Kidney epithelial cell (primary cell): ENCODE measurements around the gene HDAC9. TPM values are rescaled to one million over a fixed set of nuclear protein-coding genes. Genes with fewer than 3 reads are reported as not detected.

Source experiments
- DNase-seq: peaks from one replicate; pipeline ENCODE4 v3.0.0-alpha.2; 2010; ENCODE audit warnings: low read depth
- H3K27me3 ChIP-seq: 2 replicates; pipeline ENCODE4 v1.6.0; 2011; ENCODE audit warnings: low read length; ENCODE audit not compliant: control insufficient read depth, insufficient read depth
- H3K36me3 ChIP-seq: 2 replicates; pipeline ENCODE4 v1.5.1; 2011; ENCODE audit warnings: low read length; ENCODE audit not compliant: control insufficient read depth, insufficient read depth
- H3K4me3 ChIP-seq: 2 replicates; pipeline ENCODE4 v1.5.1; 2011; ENCODE audit warnings: low read depth, mild to moderate bottlenecking, control low read depth, low read length
- CTCF ChIP-seq: IDR thresholded peaks from 2 replicates; pipeline ENCODE4 v1.5.1; 2011; ENCODE audit warnings: mild to moderate bottlenecking, moderate library complexity, low read length, control low read depth, inconsistent platforms; ENCODE audit not compliant: insufficient read depth, poor library complexity, severe bottlenecking
- total RNA-seq: library from RNA; depleted of rRNA; stranded (reverse); fragments of >200 nt; gene quantifications from 2 replicates; pipeline ENCODE4 v1.2.3, GENCODE V29; 2015

HDAC9 gene
- total RNA-seq, 1 donor from 2014 or later = 84.5 TPM

DNA sequence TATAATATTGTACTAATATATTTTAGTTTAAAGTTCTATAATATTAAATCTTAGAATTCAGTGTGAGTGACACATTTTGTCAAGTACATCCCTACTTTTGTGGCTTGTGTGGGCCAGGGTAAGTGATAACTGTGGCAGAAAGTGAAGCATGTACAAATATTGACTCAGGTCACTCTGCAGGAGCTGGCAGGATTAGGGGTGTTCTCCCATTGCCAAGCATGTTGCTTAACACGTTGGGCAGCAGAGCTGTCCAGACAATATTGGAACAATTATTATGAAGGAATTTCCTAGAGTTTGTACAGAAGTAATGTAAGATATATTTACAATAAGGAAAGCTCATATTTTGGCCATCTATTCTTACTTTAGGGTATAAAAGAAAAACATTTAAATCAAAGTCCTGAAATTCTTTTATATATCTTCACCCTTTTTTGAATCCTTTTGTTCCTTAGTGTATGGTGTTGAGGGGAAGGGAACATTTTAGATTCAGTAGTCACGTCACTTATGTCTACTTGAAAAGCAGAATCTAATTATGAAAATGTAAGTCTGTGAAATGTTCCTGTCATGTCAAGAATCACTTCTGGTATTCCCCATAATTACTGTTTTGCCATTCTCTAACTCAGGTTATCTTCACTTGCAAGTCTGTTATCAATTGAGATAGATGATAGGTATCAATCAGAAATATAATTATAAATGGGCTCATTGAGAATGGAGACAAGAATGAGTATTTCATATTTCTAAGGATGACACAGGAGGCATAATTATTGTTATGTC is 4.0 kb downstream of the HDAC9 start:
- Histone ChIP-seq H3K27me3 (no peaks in the 10 kb centered on the region), H3K4me3 (no peak overlapping the region), H3K36me3 (no peaks in the 10 kb centered on the region)
- no peak for TF ChIP-seq CTCF
- no peak for DNase-seq

DNA sequence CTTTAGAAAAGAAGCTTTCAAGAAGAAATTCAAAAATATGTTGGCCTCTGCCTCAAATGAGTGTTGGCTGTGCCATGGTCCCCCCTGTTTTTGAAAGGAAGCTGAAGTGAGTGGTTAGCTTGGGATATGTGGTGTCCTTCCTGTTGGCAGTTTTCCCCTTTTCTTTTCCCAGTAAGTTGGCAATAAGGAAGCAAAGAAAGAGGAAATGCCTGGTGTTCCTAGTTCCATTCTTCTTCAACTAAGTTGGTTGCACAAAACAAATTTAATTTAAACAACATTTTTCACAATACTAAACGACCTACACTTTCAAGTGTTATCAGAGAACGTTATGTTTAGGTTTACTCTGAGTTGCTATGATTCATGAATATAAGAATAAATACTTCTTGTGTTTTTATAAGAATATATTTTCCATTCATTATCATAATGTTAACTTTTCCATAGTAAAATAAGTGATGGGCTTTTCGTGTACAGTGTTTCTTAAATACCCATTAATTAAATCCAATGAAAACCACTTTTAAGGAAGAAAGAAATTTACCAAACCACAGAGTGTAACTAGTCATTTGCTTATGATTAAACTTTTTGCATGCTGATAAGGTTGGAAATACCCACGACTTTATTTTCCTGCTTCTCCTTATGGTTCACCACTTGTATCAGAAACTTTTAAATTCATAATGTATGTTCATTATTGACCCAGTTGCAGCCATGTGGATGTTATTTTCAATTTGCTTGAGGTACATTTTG is 7.7 kb downstream of the HDAC9 start:
- H3K4me3 ChIP-seq = no peak overlapping the region
- no peak for DNase-seq
- H3K27me3 ChIP-seq = no peaks in the 10 kb centered on the region
- no peak for TF ChIP-seq CTCF
- H3K36me3 ChIP-seq = no peaks in the 10 kb centered on the region

- no peak for TF ChIP-seq CTCF
- H3K36me3 ChIP-seq = no peaks in the 10 kb centered on the region
- H3K4me3 ChIP-seq = no peak overlapping the region
- DNase-seq = no peak
- no peaks in the 10 kb centered on the region for H3K27me3 ChIP-seq
Measured at GRCh38 chr7:18504965-18505364, 9.4 kb downstream of the HDAC9 start.

- TF ChIP-seq CTCF = no peak
- H3K27me3 ChIP-seq = no peaks in the 10 kb centered on the region
- no peak for DNase-seq
- no peak overlapping the region for H3K4me3 ChIP-seq
- H3K36me3 ChIP-seq = no peaks in the 10 kb centered on the region
Measured at GRCh38 chr7:18505870-18506460, 10.4 kb downstream of the HDAC9 start.

- no peaks in the 10 kb centered on the region for H3K36me3 ChIP-seq
- DNase-seq = peak; percentile 94
- H3K27me3 ChIP-seq = no peaks in the 10 kb centered on the region
- TF ChIP-seq CTCF = no peak
- H3K4me3 ChIP-seq = peak overlapping the region; percentile 42
Measured at GRCh38 chr7:18508443-18509427, 13.2 kb downstream of the HDAC9 start.
